ENCODE measurements around the gene KCNJ1.
A peak's percentile ranks its signal among the peaks of the same experiment; 100 is the strongest.

GRCh38 chr11:128852327-128853023 lies 14.6 kb downstream of the KCNJ1 start:
- TF ChIP-seq, protein P1, sequence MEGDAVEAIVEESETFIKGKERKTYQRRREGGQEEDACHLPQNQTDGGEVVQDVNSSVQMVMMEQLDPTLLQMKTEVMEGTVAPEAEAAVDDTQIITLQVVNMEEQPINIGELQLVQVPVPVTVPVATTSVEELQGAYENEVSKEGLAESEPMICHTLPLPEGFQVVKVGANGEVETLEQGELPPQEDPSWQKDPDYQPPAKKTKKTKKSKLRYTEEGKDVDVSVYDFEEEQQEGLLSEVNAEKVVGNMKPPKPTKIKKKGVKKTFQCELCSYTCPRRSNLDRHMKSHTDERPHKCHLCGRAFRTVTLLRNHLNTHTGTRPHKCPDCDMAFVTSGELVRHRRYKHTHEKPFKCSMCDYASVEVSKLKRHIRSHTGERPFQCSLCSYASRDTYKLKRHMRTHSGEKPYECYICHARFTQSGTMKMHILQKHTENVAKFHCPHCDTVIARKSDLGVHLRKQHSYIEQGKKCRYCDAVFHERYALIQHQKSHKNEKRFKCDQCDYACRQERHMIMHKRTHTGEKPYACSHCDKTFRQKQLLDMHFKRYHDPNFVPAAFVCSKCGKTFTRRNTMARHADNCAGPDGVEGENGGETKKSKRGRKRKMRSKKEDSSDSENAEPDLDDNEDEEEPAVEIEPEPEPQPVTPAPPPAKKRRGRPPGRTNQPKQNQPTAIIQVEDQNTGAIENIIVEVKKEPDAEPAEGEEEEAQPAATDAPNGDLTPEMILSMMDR (IDR thresholded peaks at IDR 0.05) = no peak
- peak in 2 of 3 donors; percentile 26 to 42 for TF ChIP-seq POLR2A (IDR thresholded peaks at IDR 0.05)
